ENCODE results near the gene CFAP300.

CFAP300 gene

GRCh38 chr11:102006835-102007566, 40.2 kb upstream of the CFAP300 start:
- no peak for TF ChIP-seq TAF1 (IDR thresholded peaks at IDR 0.05; ENCODE audit: borderline replicate concordance, insufficient read depth, low read length)
- TF ChIP-seq SIN3A (IDR thresholded peaks at IDR 0.05; ENCODE audit: borderline replicate concordance, insufficient read depth, low read length): no peak
- TF ChIP-seq REST (IDR thresholded peaks at IDR 0.05; ENCODE audit: insufficient read depth in 1 of 2, low read depth in 2 of 2, low read length in 2 of 2): no peak
- TF ChIP-seq POLR2AphosphoS5 (IDR thresholded peaks at IDR 0.05; ENCODE audit: low read depth, low read length): no peak
- TF ChIP-seq FOXP2 (optimal IDR thresholded peaks at IDR 0.05; ENCODE audit: borderline replicate concordance, extremely low read depth, extremely low read length, insufficient read depth): no peak

GRCh38 chr11:102007567-102008437, 39.4 kb upstream of the CFAP300 start:
- TF ChIP-seq POLR2AphosphoS5 (IDR thresholded peaks at IDR 0.05; ENCODE audit: low read depth, low read length): no peak
- TF ChIP-seq SIN3A (IDR thresholded peaks at IDR 0.05; ENCODE audit: borderline replicate concordance, insufficient read depth, low read length): no peak
- no peak for TF ChIP-seq FOXP2 (optimal IDR thresholded peaks at IDR 0.05; ENCODE audit: borderline replicate concordance, extremely low read depth, extremely low read length, insufficient read depth)
- TF ChIP-seq REST (IDR thresholded peaks at IDR 0.05; ENCODE audit: insufficient read depth in 1 of 2, low read depth in 2 of 2, low read length in 2 of 2): no peak
- no peak for TF ChIP-seq TAF1 (IDR thresholded peaks at IDR 0.05; ENCODE audit: borderline replicate concordance, insufficient read depth, low read length)

- no peak for TF ChIP-seq REST (IDR thresholded peaks at IDR 0.05; ENCODE audit: insufficient read depth in 1 of 2, low read depth in 2 of 2, low read length in 2 of 2)
- no peak; the same call in 1 of the 2 replicates for TF ChIP-seq SIN3A (IDR thresholded peaks at IDR 0.05; ENCODE audit: borderline replicate concordance, insufficient read depth, low read length)
- no peak for TF ChIP-seq POLR2AphosphoS5 (IDR thresholded peaks at IDR 0.05; ENCODE audit: low read depth, low read length)
These were observed 36.3 kb upstream of the CFAP300 start for GRCh38 chr11:102010776-102011494.

GRCh38 chr11:102012946-102013345, 34.3 kb upstream of the CFAP300 start:
- TF ChIP-seq REST (IDR thresholded peaks at IDR 0.05; ENCODE audit: insufficient read depth in 1 of 2, low read depth in 2 of 2, low read length in 2 of 2): no peak
